Vagina (tissue), 2 donors: ENCODE results near the gene SLC17A9.

ENCODE experiments used
- POLR2A ChIP-seq, 2 donors: fragments of 450-650 bp; IDR thresholded peaks; one replicate each; pipeline ENCODE4 v1.6.1; 2017; ENCODE audit warnings: antibody characterized with exemption in 2 of 2, mild to moderate bottlenecking in 2 of 2, moderate library complexity in 2 of 2
- POLR2AphosphoS5 ChIP-seq, 2 donors: sonication (generic); formaldehyde crosslinking; IDR thresholded peaks; one replicate each; pipeline ENCODE4 v1.9.0; 2017; ENCODE audit warnings: antibody characterized with exemption in 2 of 2, mild to moderate bottlenecking in 2 of 2, low read depth in 1 of 2; ENCODE audit not compliant: insufficient read depth in 1 of 2
- TF ChIP-seq, protein P1 (sequence below), 3 experiments: fragments of 450-650 bp in 2 of 3; fragments of 200-600 bp in 1 of 3; sonication (generic) in 1 of 3; IDR thresholded peaks; one replicate each; pipeline ENCODE4 v1.5.1; 2017 to 2019; ENCODE audit warnings: antibody characterized with exemption in 3 of 3, mild to moderate bottlenecking in 2 of 3, moderate library complexity in 2 of 3

DNA sequence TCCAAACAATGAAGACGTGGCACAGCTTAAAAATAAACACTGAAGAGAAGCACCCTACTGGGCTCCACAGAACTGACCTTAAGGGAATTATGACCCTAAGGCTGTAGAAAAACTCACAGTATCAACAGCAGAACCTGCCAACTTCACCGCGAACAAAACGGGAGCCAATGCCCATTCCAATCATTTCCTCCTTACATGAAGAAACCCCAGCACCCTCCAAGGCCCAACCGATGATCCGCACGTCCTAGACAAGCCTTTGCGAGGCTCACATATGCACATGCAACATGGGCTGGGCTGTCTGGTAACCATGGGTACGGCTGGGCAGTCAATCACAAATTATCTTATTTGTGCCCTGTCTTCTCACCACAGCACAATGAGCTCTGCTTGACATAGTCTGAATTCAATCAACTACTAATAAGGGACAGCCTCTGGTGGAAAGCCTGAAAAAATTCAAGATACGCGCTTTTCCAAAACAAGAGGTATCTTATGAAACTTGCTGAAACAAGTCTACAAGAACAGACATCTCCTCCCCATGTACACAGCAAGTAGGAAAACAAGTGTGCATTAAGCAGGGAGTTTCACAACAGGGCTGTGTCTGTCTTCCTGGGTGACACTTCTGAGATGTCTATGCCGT, 27.9 kb upstream of the SLC17A9 start:
- TF ChIP-seq, protein P1, sequence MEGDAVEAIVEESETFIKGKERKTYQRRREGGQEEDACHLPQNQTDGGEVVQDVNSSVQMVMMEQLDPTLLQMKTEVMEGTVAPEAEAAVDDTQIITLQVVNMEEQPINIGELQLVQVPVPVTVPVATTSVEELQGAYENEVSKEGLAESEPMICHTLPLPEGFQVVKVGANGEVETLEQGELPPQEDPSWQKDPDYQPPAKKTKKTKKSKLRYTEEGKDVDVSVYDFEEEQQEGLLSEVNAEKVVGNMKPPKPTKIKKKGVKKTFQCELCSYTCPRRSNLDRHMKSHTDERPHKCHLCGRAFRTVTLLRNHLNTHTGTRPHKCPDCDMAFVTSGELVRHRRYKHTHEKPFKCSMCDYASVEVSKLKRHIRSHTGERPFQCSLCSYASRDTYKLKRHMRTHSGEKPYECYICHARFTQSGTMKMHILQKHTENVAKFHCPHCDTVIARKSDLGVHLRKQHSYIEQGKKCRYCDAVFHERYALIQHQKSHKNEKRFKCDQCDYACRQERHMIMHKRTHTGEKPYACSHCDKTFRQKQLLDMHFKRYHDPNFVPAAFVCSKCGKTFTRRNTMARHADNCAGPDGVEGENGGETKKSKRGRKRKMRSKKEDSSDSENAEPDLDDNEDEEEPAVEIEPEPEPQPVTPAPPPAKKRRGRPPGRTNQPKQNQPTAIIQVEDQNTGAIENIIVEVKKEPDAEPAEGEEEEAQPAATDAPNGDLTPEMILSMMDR (IDR thresholded peaks at IDR 0.05) = no peak
- TF ChIP-seq POLR2A (IDR thresholded peaks at IDR 0.05) (no peak), POLR2AphosphoS5 (IDR thresholded peaks at IDR 0.05; ENCODE audit: insufficient read depth in 1 of 2, low read depth in 1 of 2) (peak in 1 of 2 donors; percentile 25)
